ENCODE results near the gene SUSD6. TPM values are rescaled to one million over a fixed set of nuclear protein-coding genes. Genes with fewer than 3 reads are reported as not detected.

The SUSD6 gene
- total and polyA plus RNA-seq, 4 donors = 16.0 to 75.1 (median 61.0) TPM

DNA sequence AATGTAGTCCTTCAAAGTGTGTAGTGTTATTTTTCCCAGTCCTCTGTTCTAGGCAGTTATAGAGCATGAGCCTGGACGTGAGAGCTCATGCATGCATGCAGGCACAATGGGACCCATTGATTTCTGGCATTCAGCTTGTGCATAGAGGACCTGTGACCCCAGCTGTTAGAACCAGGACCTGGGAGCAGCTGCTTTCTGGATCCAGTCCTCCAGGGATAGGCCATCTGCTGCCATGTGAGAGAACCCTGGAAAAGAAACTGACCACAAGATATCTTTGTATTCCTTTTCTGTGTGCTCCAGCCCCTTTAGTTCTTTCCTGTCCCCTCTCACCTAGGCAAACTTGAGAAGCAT lies 76.9 kb downstream of the SUSD6 start:
- Histone ChIP-seq H3K36me3 (ENCODE audit: control insufficient read depth in 4 of 4, insufficient read depth in 4 of 4, low read length in 4 of 4) (no peaks in the 10 kb centered on the region), H3K27ac (ENCODE audit: low read depth in 1 of 2, low read length in 1 of 2) (peak overlapping the region in 1 of 2 donors; percentile 52), H3K4me3 (peak overlapping the region; percentile 24), H3K27me3 (ENCODE audit: control insufficient read depth in 3 of 3, insufficient read depth in 3 of 3, low read length in 2 of 3) (no peaks in the 10 kb centered on the region), H3K4me1 (ENCODE audit: control insufficient read depth in 5 of 5, insufficient read depth in 5 of 5, low read length in 5 of 5) (peaks cover 12 to 40% (median 30%) of the 10 kb centered on the region in 5 donors), H3K9me3 (ENCODE audit: control insufficient read depth in 4 of 4, insufficient read depth in 3 of 4, low read length in 3 of 4) (no peaks in the 10 kb centered on the region), H3K9ac (ENCODE audit: insufficient read depth in 1 of 2, low read length in 2 of 2) (no peak overlapping the region)
- WGBS, 2 donors = 74 to 92% methylated on average over 1 of the region's 1 CpG
- TF ChIP-seq CTCF (IDR thresholded peaks at IDR 0.05; ENCODE audit: control extremely low read depth, extremely low read depth) = no peak
- ATAC-seq (ENCODE audit: insufficient read depth, low FRiP score) (no peak), DNase-seq (no peak)

- no peaks in the 10 kb centered on the region for H3K36me3 ChIP-seq (ENCODE audit: control insufficient read depth in 4 of 4, insufficient read depth in 4 of 4, low read length in 4 of 4)
- H3K4me1 ChIP-seq (ENCODE audit: control insufficient read depth in 5 of 5, insufficient read depth in 5 of 5, low read length in 5 of 5) = peaks cover 20 to 54% (median 38%) of the 10 kb centered on the region in 5 donors
- DNase-seq = no peak
- no peaks in the 10 kb centered on the region for H3K9me3 ChIP-seq (ENCODE audit: control insufficient read depth in 4 of 4, insufficient read depth in 3 of 4, low read length in 3 of 4)
- H3K9ac ChIP-seq (ENCODE audit: insufficient read depth in 1 of 2, low read length in 2 of 2) = no peak overlapping the region
- H3K4me3 ChIP-seq = no peak overlapping the region
- 90 to 98% methylated on average over 2 of the region's 2 CpGs for WGBS, 2 donors
- no peak for ATAC-seq (ENCODE audit: insufficient read depth, low FRiP score)
- no peak for TF ChIP-seq CTCF (IDR thresholded peaks at IDR 0.05; ENCODE audit: control extremely low read depth, extremely low read depth)
- no peaks in the 10 kb centered on the region for H3K27me3 ChIP-seq (ENCODE audit: control insufficient read depth in 3 of 3, insufficient read depth in 3 of 3, low read length in 2 of 3)
- no peak overlapping the region for H3K27ac ChIP-seq (ENCODE audit: low read depth in 1 of 2, low read length in 1 of 2)
Observed at GRCh38 chr14:69690042-69690441, 78.6 kb downstream of the SUSD6 start.

GRCh38 chr14:69692594-69692993 lies 81.2 kb downstream of the SUSD6 start:
- no peak for TF ChIP-seq CTCF (IDR thresholded peaks at IDR 0.05; ENCODE audit: control extremely low read depth, extremely low read depth)
- H3K9me3 ChIP-seq (ENCODE audit: control insufficient read depth in 4 of 4, insufficient read depth in 3 of 4, low read length in 3 of 4) = no peaks in the 10 kb centered on the region
- 68 to 74% methylated on average over 1 of the region's 1 CpG for WGBS, 2 donors
- H3K27me3 ChIP-seq (ENCODE audit: control insufficient read depth in 3 of 3, insufficient read depth in 3 of 3, low read length in 2 of 3) = no peaks in the 10 kb centered on the region
- H3K27ac ChIP-seq (ENCODE audit: low read depth in 1 of 2, low read length in 1 of 2) = peak overlapping the region in 1 of 2 donors; percentile 20
- H3K36me3 ChIP-seq (ENCODE audit: control insufficient read depth in 4 of 4, insufficient read depth in 4 of 4, low read length in 4 of 4) = no peaks in the 10 kb centered on the region
- ATAC-seq (ENCODE audit: insufficient read depth, low FRiP score) (no peak), DNase-seq (no peak)
- H3K9ac ChIP-seq (ENCODE audit: insufficient read depth in 1 of 2, low read length in 2 of 2) = peak overlapping the region in 1 of 2 donors; percentile 36
- H3K4me3 ChIP-seq = no peak overlapping the region
- H3K4me1 ChIP-seq (ENCODE audit: control insufficient read depth in 5 of 5, insufficient read depth in 5 of 5, low read length in 5 of 5) = peaks cover 31 to 61% (median 38%) of the 10 kb centered on the region in 5 donors

DNA sequence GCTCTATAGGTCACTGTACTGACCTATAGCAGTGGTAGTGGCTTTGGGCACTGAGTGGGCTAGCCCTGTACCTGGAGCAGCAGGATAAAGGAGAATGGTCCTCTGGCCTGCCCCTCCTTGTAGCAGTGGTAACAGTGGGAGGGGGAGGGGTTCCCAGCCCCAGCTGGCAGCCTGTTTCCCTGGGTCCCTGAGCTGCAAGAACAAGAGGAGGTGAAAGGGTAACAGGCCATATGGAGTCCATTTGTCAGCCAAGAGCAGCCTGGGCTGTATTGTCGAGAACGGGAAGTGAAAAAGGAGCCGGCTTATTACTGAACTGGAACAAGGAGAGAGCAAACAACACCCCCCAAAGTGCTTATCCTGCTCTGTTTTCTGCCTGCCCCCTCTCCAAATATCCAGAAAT lies 81.7 kb downstream of the SUSD6 start:
- peak; percentile 16 for ATAC-seq (ENCODE audit: insufficient read depth, low FRiP score)
- H3K4me1 ChIP-seq (ENCODE audit: control insufficient read depth in 5 of 5, insufficient read depth in 5 of 5, low read length in 5 of 5) = peaks cover 28 to 58% (median 34%) of the 10 kb centered on the region in 5 donors
- 7 to 30% methylated on average over 3 of the region's 3 CpGs for WGBS, 2 donors

More for the DNA sequence above, 81.7 kb downstream of the SUSD6 start:
- H3K9ac ChIP-seq (ENCODE audit: insufficient read depth in 1 of 2, low read length in 2 of 2) = peak overlapping the region in 1 of 2 donors; percentile 36
- peak; percentile 61 to 82 (median 66) for DNase-seq
- H3K9me3 ChIP-seq (ENCODE audit: control insufficient read depth in 4 of 4, insufficient read depth in 3 of 4, low read length in 3 of 4) = no peaks in the 10 kb centered on the region
- H3K36me3 ChIP-seq (ENCODE audit: control insufficient read depth in 4 of 4, insufficient read depth in 4 of 4, low read length in 4 of 4) = no peaks in the 10 kb centered on the region
- no peak for TF ChIP-seq CTCF (IDR thresholded peaks at IDR 0.05; ENCODE audit: control extremely low read depth, extremely low read depth)
- peak overlapping the region in 1 of 2 donors; percentile 20 for H3K27ac ChIP-seq (ENCODE audit: low read depth in 1 of 2, low read length in 1 of 2)
- no peaks in the 10 kb centered on the region for H3K27me3 ChIP-seq (ENCODE audit: control insufficient read depth in 3 of 3, insufficient read depth in 3 of 3, low read length in 2 of 3)
- H3K4me3 ChIP-seq = no peak overlapping the region
